IPS-NIHi7 (cell line): ENCODE data around the gene AP2A2.

Experiments
- DNase-seq: peaks from one replicate; pipeline ENCODE4 v3.0.0; 2012; ENCODE audit warnings: mixed read lengths; ENCODE audit errors: extremely low spot score

Gene AP2A2

DNA sequence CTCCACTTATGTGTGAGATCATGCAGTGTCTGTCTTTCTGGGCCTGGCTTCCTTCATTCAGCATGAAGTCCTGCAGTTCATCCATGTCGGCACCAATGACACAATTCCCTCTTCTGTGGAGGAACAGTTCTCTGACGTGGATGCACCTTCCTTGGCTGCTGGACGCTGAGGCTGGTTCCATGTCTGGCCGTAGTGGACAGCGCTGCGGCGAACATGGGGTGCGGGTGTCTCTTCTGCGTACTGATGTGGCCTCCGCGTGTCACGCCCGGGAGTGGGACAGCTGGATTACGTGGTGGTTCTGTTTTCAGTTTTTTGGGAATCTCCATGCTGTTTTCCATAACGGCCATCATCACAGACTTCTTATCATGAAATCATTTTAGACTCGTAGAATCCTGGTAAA is 132.1 kb downstream of the AP2A2 start:
- no peak for DNase-seq

DNA sequence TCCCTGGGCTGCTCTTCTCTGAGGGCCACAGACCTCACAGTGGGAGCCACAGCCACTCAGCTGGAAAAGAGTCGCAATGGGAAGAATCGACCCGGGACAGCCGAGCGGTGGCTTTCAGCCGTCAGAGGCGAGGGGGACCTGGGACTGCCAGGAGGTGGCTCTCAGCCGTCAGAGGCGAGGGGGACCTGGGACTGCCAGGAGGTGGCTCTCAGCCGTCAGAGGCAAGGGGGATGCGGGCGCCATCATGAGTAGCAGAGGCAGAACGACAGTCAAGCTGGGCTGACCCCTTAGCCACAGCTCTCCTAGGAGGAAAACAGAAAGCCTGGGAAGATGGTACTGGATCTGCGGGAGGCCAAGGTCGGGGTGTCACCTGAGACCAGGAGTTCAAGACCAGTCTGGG is 134.1 kb downstream of the AP2A2 start:
- no peak for DNase-seq

DNA sequence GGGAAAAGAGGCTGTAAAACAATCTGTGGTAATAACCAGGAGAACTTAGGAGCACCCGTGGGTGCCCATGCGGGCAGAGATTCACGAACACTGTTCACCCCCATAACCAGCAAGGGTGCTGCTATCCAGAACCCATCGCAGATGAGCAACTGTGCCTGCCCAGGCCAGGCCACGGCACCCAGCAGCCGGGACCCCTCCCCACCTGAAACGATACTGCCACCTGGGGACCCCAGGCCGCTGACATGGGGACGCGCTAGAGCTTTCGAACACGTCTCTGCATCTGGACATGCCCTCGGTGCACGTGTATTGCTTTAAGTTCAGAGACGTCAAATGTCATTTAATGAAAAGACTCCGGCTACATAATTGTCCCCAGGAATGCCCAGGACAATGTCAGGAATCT is 134.7 kb downstream of the AP2A2 start:
- no peak for DNase-seq

DNA sequence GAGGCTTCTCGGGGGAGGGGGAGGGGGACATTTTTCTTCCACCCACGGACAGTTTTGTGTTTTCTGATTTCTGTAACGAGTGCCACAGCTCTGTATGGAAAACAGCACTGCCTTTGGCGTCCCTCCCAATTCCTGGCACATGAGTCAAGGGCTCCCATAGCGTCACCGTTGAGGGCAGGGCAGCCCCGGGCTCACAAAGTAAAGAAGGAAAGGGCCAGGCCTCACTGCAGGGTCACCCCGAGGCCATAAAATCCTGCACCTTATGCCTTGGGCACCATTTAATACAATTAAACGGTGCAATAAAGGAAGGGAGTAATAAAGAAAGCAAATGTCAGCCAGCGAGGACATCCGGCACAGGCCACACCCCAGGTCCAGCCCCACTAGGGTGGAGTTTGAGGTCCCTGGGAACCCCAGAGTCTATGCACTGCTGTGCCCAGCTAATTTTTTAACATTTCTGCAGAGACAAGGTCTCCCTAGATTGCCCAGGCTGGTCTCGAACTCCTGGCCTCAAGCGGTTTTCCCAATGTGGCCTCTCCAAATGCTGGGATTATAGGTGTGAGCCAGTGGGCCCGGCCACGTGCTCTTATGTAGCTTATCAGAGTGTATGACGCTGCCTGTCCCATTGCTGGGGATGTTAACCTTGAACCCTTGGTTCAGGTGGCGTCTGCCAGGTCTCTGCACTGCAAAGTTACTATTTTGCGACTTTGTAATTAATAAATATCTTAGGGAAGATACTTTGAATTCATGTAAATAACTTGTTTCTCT is 135.4 kb downstream of the AP2A2 start:
- no peak for DNase-seq
